GM18867 (cell line): ENCODE measurements around the gene CFAP74.

Experiments
- ATAC-seq: cut with Tn5 transposase; IDR thresholded peaks from one replicate; pipeline ENCODE4 v1.9.1; 2021; ENCODE audit warnings: mild to moderate bottlenecking, moderate library complexity; ENCODE audit not compliant: unreplicated experiment

The CFAP74 gene

GRCh38 chr1:1883092-1883873 is 120.3 kb downstream of the CFAP74 start:
- ATAC-seq, result no peak

DNA sequence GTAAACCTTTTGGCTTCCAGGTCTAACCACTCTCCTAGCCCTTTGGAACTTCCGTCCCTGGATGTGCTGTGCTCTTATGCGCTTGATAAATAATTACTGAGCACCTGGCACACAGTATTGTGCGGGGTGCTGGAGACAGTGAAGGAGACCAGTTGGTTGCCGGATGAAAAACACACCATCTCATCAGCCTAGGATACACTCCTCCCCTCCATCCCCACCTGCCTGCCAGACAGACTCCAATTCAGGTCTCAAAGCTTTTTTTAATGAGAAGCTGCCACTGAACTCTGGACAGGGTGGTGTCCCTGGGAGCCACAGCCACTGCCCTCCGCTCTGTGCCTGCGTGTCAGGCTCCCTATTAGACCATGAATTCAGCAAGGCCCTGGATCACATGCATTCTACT is 121.9 kb downstream of the CFAP74 start:
- ATAC-seq, result no peak

- ATAC-seq, result no peak
These were observed 122.8 kb downstream of the CFAP74 start for GRCh38 chr1:1880617-1881312.

DNA sequence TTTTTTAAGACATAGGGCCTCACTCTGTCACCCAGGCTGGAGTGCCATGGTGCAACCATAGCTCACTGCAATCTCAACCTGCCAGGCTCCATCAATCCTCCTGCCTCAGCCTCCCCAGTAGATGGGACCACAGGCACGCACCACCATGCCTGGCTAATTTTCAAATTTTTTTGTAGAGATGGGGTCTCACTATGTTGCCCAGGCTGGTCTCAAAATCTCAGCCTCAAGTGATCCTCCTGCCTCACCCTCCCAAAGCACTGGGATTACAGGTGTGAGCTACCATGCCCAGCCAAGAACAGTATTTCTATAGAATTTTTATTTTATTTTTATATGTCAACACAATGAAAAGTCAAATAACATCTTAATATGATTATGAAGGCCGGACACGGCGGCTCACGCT is 123.6 kb downstream of the CFAP74 start:
- ATAC-seq, result no peak

DNA sequence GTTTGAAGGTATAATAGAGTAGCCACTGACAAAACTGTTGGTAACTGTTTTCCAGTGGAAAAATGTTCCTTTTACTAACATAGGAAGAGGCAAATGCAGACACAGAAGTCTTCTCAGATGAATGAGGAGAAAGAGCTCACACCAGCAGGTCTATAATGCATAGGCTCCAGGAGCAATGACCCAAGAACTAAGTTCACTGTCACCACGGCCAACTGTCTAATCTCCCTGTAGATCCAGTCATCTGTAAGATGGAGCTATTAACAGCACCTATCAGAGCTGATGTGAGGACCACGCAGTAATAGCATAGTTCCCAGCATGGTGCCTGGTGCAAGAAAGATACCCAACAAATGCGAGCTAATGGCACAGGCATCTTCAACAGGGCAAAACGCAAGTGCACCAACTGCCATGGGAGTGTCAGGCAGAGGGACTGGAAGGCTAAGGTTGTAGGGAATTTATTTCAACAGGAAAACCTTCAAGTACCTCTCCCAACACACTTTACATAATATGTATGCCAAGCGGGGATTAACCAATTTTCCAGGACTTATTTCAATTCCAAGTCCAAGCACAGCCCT is 125.6 kb downstream of the CFAP74 start:
- no peak for ATAC-seq

DNA sequence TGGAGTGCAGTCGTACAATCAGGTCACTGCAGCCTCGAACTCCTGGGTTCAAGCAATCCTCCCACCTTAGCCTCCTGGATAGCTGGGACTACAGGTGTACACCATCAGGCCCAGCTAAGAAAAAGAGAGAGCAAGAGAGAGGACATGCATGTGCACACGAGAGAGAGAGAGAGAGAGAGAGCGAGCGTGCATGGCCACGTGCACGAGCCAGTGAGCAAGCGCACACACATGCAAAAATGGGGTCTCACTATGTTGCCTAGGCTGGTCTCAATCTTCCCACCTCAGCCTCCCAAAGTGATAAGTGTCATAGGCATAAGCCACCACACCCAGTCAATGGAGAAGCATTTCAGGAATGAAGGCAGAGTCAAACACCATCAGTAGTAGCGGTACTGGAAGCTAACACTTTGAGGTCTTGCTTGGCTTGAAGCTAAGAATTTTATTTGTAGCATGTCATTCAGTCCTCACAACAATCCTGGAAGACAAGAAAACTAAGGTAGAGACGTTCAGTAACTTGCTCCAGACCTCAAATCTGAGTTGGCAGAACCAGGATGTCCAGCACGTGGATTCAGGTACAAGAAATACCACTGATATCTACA is 127.2 kb downstream of the CFAP74 start:
- ATAC-seq, result no peak

GRCh38 chr1:1875932-1876331 is 127.7 kb downstream of the CFAP74 start:
- no peak for ATAC-seq

GRCh38 chr1:1874901-1875300 is 128.7 kb downstream of the CFAP74 start:
- ATAC-seq, result no peak

- ATAC-seq, result no peak
These were observed 130.4 kb downstream of the CFAP74 start for GRCh38 chr1:1873186-1873585.

- ATAC-seq, result no peak
These were observed 131.1 kb downstream of the CFAP74 start for GRCh38 chr1:1872329-1872994.
